Left hindlimb (tissue), 1 donor: Measurements from ENCODE around the gene NEDD9.

Source experiments
- DNase-seq: peaks from one replicate; pipeline ENCODE4 v3.0.0-alpha.2; 2018

The NEDD9 gene

DNA sequence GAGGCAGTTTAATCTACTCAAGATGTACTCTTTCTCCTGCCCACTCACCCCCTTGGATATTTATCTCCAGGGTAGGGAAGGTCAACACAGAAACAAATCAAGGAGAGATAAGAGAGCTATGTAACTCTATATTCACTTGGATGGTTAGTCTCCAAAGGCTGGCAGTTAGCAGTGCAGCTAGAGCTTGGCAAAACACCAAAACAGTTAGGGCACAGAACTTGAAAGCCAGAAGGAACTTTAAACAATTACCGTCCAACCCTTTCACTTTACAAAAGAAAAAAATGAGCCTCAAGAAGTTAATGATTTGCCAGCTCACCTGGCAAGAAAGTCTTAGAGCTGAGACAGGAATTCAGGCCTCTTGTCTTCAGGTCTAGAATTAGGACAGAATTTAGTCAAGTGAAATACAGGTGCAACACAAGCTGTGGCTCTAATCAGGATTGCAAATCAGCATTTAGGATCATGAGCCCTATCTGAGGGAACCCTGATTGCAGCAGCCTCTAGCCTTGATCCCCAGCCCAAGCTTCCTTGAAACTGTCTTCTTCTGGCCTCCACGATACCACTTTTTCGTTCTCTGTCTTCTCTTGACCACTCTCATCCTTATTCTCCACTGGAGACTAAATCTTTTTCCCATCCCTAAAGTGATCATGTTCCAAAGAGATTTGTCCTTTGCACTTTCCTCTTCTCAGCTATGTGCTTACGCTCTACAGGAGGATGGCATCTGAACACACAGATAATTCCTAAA is 14.9 kb downstream of the NEDD9 start:
- DNase-seq, result no peak

DNA sequence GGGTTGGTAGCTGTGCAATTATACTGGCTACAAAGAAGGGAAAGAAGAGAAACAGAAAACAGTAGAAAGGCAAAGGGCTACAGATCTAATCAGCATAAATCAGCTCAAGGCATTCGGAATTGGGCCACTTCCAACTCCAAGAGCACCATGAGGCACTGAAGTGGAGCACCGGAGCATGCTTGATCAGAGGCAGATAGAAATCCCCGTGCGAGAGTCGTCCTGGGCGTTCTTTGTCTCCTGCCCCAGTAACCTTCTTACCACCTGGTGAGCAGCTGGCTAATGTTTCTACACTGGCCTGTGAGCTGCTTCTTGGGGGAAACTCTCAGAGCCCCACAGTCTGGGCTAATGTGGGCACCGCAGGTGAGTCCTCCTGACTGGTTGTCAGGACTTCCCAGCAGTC is 16.7 kb downstream of the NEDD9 start:
- no peak for DNase-seq

DNA sequence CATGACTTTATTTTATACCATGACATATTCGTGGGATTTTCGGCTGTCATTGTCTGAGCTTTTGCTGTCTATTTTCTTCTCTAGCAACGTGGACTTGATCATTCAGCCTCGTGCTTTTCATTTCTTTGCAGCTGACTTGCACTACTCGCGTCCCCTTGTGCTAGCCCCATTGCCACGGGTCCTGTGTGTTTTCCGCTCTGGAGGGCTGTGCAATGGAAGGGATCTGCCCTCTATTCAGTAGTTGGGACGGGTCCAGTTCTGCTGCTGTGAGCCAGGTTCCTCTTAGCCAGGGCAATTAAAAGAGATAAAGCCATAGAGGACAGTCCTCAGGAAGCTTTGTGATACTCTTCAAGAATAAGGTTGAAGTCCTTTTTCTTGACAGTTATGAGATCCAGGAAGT is 17.6 kb downstream of the NEDD9 start:
- DNase-seq, result peak; percentile 41

DNA sequence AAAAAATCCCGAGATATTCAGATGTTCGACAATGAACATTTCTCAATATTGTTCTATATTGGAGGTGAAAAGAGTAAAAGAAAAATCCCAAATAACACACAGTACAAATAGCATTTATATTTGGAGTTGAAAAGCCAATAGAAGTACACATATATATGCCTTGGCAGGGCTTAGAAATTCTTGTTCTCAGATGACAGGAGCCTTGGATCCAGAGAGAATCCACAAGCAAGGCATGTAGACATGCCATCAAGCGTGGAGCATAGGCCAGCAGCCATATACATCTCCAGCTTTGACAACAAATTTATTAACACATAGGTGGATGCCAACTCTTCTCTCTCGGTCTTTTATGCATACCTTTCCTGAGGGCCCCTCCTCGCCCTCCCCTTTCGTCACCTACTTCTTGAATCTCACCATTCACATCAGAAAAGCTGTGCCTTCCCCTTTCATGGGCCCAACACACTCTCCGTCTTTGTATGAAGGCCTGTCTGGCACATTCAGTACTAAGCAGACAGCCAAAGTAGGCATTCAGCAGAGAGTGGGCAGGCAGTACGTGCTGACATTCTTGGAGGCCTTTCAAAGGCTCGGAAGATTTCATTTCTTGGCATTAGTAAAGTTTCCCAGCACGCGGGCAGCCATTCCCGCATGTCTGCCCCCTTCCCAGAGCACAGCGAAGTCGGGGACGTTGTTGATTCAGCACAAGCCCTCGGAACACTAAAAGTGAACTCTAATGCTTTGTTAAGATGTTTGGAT is 18.2 kb downstream of the NEDD9 start:
- DNase-seq, result peak; percentile 73

DNA sequence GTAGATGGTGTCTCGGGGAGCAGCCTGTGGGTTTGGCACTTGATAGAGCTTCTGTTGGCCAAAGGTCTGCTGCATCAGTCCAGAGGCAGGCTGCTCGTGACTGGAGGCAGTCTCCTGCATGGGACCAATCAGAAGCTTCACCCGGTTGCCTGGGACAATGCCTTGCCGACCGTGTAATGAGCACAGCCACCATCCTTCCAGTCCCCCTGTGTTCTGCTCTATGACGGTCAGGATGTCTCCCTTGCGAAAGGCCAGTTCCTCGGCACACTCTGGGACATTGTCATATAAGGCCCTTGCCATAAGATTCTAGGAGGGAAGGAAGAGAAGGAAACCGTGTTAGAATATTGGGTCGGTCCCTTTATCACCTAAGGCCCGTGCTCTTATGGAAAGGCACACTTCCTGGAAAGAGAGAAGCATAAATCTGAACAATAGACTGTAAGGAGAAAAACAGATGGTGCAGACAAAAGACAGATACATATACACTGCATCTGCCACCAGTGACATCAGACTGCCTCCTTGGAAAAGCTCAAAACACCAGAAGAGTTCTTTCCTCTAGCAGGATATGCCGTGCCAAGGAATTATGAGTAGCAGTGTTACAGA is 18.9 kb downstream of the NEDD9 start:
- DNase-seq, result peak; percentile 48

DNA sequence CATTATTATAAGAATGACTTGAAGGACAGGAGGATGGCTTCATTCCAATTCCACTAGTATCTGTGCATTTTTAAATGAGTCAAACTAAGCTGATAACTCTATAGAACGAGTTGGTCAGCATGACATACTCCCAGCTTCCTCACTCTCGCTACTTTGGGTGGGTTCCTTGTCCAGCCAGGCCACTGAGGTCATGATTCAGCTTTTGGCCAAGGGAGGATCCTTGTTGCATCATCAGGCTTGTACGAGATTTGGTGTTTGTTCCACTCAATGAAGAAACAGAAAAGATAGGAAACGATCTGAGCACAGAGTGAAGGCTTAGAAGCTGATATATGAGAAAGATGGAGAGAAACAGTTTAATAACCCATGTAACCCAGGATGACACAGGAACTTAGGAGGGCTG is 19.8 kb downstream of the NEDD9 start:
- DNase-seq, result no peak

DNA sequence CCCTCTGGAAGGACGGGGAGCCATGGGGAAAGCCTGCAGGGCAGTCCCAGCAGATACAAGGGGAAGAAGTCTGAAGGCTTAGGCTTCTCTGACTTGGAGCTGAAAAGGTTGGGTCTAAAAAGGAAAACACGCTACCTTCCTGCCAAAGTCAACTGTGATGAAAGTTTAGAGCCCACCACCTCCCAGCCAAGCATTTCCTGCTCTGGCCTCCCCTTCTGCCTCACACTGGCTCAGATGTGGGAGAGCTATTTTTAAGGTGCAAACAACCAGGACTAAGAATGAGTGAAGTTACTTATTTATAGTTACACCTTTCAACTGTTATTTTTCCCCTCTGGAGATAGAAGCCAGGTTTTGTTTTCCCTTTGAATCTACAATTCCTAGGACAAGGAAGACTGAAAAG is 21.2 kb downstream of the NEDD9 start:
- peak; percentile 40 for DNase-seq

DNA sequence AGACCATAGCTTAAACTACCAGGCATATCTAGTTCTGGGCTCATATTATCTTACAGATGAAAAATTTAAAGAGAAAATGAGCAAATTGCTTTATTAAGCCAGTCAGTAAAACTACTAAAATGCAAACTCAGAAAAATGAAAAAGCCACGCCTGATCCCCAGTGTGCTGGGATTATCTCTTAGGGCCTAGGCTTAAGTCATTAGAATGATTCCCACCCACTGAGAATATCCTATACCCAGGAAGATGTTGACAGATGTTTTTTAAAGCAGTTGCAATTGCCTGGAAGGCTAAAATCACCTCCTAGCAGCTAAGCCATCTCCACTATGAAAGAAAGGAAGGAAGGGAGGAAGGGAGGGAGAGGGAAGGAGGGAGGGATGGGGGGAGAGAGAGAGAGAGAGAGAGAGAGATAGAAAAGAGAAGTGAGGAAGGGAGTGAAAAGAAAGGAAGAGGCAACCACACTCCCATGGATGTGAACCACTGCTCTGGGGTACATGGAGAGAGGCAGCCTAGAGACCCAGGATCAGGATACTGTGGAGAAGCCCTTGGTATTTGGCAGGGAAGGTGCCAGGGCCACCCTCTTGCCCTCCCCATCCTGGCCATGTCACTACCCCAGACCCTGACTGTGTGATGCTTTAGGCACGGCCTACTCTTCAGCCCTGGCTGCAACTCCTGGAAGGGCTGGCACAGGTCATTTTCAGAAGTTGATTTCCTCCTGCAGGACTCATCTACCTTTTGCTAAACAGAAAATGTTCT is 21.9 kb downstream of the NEDD9 start:
- no peak for DNase-seq

DNA sequence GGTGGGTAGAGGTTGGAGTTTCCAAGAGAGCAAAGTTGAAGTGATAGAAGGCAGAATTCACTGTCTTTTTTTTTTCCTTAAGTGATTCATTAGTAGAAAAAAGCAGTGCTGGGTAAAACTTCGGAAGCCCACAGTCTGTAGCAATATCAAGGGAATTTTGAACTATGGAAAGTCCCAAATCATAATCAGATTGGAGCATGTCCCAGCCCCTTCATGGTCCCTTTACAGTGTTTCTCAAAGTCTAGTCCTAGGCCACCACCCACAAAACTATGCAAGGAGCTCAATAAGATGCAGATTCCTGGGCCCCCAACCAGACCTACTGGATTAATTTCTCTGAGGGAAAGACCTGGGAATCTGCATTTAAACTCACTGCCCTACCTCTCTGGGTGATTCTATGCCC is 22.6 kb downstream of the NEDD9 start:
- no peak for DNase-seq

DNA sequence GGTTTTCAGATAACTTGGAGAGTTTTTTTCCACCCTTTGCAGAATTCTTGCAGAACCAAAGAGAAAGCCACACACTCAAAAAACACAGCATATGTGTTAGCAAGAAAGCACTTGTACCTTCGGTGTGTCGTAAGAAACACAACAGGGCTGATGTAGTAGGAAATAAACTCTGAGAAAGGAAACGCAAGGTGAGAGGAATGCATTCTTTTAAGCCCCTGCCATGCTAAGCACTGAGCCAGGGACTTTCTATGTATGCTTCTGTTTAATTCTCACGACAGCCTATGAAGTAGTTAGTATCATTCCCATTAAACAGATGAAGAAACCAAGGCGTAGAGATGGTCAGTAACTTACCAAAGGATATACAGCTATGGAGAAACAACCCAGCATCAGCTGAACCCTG is 23.1 kb downstream of the NEDD9 start:
- no peak for DNase-seq

DNA sequence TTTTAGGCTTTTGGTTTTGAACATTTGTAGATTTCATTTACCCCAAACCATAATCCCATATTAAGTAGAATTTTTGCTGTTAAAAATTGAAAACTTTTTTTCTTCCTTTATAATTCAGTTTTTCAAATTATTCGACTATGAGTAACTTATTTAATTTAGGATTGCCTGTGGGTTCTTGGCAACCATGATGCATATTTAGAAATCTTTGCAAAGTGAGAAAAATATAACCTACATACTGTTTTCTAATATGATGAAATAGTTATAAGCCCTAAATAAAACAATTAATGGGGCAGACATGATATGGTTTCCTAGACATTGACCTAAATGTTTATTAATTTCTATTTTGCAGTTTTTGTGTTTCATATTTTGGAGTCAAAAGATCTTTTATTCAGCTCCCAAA is 23.6 kb downstream of the NEDD9 start:
- DNase-seq, result no peak

DNA sequence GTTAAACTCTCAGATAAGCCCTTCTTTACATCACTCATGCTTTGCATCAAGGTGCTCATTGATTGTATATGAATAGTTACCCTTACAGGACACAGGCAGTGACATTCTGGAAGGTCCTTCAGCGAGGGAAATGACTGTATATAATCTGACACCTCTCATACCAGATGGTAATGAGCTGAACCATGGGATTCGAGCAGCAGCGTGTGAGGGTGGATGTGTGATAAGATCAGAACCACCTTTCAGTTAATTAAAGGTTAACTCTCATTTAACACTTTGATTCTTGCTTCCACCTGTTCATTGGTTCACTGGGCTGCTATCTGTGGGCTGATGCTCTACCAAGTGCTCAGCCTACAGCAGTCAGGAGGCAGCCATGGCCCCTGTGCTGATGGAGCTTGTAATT is 24.2 kb downstream of the NEDD9 start:
- DNase-seq, result no peak

DNA sequence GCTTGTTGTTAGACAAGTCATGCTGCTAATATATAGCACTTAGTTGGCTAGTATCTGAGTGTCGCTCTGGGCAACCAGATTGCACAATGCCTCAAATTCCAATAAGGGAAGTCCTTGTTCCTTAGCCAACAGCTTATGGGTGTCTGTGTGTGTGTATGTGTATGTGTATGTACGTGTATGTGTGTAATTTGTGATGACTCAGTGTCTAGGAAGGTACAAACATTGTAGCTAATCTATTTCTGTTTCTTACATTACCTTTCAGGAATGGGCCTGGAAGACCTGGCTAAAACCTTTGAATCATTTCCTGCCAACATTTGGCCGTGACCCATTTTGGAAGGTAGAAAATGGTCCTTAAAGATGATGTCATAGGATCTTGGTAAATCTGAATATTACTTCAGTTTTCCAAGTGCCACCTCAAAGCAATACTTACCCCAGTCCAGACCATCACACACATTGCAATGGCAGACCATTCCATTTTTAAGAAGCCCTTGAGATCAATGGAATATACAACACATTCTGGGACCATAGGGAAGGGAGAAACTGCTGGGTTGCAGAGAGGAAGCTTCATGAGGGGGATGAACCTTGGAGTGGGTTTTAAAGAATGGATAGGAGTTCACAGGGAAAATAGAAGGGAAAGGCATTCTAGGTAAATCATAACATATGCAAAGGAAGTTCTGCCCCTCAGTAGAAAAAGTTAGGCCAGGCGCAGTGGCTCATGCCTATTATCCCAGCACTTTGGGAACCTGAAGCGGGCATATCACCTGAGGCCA is 25.1 kb downstream of the NEDD9 start:
- peak; percentile 55 for DNase-seq

DNA sequence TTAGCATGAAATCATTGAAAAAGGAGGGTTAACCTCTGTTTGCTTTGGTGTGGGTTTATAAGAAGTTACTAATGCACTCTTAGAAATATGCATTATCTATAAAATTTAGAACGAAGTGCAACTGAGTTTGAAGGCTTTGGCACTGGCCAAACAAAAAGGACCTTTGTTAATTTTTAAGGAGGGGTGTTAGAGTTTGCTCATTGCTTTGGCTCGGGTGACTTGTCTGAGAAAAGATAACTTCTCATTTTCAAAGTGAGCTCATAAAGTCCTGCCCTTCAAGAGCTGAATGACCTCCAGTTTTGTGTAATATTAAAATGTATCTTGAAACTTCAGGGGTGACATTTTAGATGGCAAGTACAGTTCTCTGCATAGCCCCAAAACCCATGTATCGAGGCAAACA is 25.9 kb downstream of the NEDD9 start:
- DNase-seq, result no peak

DNA sequence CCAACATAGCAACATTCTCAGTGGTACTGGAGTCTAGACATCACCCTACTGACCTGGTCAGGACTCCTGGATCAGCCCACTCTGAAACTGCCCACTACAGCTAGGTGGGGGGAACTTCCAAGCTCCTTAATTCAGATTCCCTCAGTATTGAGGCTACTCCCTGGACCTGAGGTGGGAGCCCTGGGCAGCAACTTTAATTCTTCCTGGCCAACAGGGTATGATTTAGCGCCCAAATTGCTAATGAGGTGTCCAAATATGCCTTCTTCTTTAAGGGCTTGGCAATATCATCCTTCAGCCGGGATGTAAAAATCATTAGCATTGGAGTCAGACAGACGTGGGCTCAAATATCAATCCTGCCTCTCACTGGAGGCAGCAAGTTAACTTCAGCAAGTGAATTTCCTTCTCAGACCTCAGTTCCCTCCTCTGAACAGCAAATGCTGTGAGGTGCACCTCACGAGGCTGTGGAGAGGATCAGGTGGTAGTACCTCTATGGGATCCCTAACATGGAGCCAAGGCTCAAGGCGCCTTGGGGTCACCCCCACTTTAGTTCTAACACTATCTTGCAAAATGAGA is 27.6 kb downstream of the NEDD9 start:
- DNase-seq, result peak; percentile 53

DNA sequence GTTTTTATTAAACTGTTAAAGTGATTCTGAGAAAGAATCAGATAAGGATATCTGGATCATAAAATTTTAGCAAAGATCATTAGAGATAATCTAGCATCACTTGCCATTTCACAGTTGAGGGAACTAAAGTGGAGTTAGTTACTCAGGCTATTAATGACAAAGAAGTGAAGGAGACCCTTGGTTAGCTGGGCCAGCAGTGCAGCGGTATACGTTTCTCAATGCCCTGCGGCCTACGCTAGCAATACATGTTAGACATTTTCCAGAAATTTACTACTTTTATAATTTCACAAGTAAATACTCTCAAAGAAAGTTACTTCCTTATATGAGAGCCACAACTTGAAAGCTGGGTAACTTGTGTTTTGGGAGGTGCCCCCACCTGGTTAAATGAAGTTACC is 28.5 kb downstream of the NEDD9 start:
- no peak for DNase-seq

DNA sequence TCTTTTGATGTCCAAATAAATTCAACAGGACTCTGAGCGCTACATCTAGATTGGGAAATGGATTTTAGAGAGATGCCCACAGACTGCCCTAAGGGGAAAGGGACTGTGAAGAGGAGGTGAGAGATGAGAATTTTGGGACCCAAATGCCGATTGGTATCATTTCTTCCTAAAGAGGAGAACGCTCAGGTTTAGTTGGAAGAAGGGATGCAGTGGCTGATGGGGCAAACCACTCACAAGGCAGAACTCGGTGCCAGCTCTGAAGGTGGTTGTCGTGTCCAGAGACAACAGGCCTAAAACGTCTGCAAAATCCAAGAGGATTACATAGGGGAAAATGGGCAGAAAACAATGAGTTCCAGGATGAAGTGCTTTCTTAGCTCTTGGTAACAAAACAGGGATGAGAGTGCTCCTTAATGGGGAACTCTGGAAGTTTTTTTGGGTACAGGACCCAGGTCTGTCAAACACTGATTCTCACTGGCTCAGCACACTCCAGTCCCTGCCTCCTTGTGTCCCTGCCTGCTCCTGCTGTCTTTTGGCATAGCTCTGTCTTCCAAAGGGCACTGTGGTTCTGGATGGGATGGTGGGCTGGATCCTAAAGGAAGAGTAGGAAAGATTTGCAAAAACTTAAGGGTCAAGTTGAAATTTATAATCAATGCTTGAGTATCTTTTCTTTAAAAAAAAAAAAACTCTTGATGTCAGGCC is 29.0 kb downstream of the NEDD9 start:
- DNase-seq, result no peak

DNA sequence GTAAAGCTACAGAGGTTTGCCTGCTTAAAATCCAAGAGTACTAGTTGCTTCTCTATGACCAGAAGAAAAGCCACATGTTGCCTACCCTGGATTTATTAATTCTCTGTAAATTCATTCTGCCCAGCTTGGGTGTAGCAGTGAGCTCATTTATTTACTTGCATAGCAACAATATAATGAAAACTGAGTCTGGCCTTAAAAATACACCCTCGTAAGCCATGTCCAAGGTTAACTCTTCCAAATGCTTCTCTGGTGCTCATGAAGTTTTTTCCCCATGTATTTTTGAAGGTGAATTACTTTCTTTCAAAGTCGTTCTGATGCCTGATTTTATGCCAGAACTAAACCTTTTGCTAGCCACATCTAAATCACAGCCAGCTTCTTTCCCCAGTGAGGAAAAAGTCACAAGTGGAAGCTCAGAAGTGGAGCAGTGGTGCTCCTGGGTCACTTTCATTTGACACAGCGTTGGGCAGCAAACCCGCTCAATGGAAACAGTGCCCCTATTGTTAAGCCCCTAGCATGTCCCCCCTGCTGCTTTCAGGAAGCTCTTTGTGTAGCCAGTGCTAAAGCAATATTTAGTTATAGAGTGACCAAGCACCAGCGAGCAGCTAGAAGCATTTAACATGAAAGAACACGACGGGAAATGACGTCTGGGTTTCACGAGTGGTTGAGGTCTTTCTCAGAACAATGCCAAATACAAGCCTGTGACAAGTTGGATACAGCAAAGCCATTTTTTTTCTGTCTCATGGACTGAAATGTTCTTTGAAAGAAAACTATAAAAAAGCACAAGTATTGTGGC is 29.8 kb downstream of the NEDD9 start:
- DNase-seq, result no peak

DNA sequence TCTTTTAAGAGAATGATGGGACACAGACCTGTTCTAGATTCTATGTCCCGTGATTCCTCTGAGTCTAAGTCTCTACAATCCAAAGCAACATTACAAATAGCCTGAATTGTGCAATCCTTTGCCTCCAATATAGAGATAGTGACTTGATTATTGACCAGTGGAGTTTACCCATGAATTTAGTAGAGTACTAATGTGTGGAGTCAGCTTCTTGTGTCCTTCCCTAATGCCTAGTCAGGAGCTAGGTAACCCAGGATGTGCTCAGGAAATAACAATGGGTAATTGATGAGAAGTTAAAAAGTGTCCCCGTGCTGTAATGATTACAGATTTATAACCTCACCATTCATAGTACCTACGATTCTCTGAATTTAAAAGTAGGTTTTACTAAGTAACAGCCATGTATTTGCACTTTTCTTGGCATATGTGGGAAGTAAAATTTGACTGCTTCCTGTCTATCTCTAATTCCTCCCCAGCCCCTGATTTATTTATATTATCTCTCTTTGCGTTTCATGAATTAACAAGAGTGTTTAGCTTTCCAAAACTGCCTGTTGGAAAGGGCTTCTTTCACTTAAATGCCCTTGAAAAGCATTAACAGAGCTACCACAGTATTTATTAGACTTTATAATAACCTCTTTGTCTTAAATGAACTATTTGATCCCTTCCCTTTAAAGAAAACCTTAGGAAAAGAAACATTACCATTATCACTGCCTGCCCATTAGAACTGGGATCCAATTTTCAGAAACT is 30.5 kb downstream of the NEDD9 start:
- DNase-seq, result no peak

DNA sequence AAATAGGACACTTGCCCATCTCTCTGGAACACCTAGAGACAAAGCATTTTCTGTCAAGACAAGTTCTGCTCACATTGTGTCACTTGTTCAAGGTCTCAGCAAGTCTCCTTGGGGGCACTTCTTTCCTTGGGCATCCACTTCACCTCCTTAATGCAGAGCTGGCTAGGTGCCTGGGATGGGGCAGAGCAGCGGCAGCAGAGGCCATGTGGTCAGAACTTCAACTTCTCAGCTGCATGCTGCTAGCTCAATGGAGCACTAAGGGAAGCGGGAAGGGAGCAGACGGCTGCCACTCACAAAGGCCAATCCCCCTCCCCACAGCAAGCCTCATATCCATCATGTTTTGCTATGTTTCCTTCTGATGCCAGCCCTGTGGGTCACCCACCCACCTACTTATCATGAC is 31.5 kb downstream of the NEDD9 start:
- DNase-seq, result no peak
